K562 (cell line): Measurements from ENCODE around the gene IL17RB. TPM values are rescaled to one million over a fixed set of nuclear protein-coding genes. Genes with fewer than 3 reads are reported as not detected.

Experiments used
- ATAC-seq: fragments of 200-7000 bp; cut with Tn5 transposase; 3 replicates; pipeline ENCODE4 v1.9.1; 2020; ENCODE audit warnings: moderate library complexity
- BruUV-seq: library from RNA; stranded (reverse); fragments of 400-500 nt; replicated peaks from 2 replicates; lab custom pipeline; 2021; lab: Mats Ljungman, UMichigan
- CTCF ChIA-PET: fragments of 300-600 bp; formaldehyde crosslinking; extraction: SDS; loops from one replicate; lab custom pipeline; 2021; ENCODE audit warnings: low intra/inter-chr PET ratio; lab: Yijun Ruan, JAX
- POLR2A ChIA-PET: fragments of 300-600, 350-650 bp; sonication (Branson Sonifier 250); formaldehyde crosslinking; extraction: SDS; loops from one replicate; lab custom pipeline; 2021; ENCODE audit warnings: antibody characterized with exemption, inconsistent platforms; lab: Yijun Ruan, JAX
- DNase-seq, 4 experiments: peaks; one replicate each; pipeline versions ENCODE4 v3.0.0 to v3.0.0-alpha.2; 2011 to 2018; ENCODE audit warnings: low spot score in 3 of 4, mixed read lengths in 3 of 4; ENCODE audit errors: extremely low read depth in 1 of 4
- FAIRE-seq: peaks from 2 replicates; lab custom pipeline; 2011; peaks lifted over from hg19 to GRCh38; lab: Jason Lieb, UNC
- H2AFZ ChIP-seq: 2 replicates; pipeline ENCODE4 v1.6.0; 2011; ENCODE audit warnings: low read depth, low read length, control low read depth, inconsistent platforms
- H3K27ac ChIP-seq: fragments of 200-600 bp; 3 replicates; pipeline ENCODE4 v1.8.0; 2011; ENCODE audit warnings: low read depth, mild to moderate bottlenecking, control low read depth, inconsistent platforms, low read length, moderate library complexity, mixed read lengths; ENCODE audit errors: extremely low read depth
- H3K27me3 ChIP-seq, 2 experiments: fragments of 300-600 bp in 1 of 2; 2 replicates in 1 of 2; 3 replicates in 1 of 2; pipeline versions ENCODE4 v1.6.0 to v1.8.0; 2011; ENCODE audit warnings: inconsistent platforms in 2 of 2, low read length in 2 of 2, mild to moderate bottlenecking in 1 of 2, mixed read lengths in 1 of 2, moderate library complexity in 1 of 2; ENCODE audit not compliant: control insufficient read depth in 2 of 2, insufficient read depth in 2 of 2
- H3K36me3 ChIP-seq: fragments of 300-600 bp; 3 replicates; pipeline ENCODE4 v1.8.0; 2011; ENCODE audit warnings: mild to moderate bottlenecking, low read length, inconsistent platforms; ENCODE audit not compliant: control insufficient read depth, insufficient read depth
- H3K4me1 ChIP-seq, 2 experiments: fragments of 200-600 bp in 1 of 2; replicated peaks in 1 of 2; 2 replicates in 1 of 2; 3 replicates in 1 of 2; pipeline versions ENCODE4 v1.5.1 to v1.8.0; 2011; ENCODE audit warnings: inconsistent platforms in 2 of 2, low read length in 2 of 2, mild to moderate bottlenecking in 1 of 2, mixed read lengths in 1 of 2, moderate library complexity in 1 of 2; ENCODE audit not compliant: control insufficient read depth in 2 of 2, insufficient read depth in 2 of 2
- H3K4me2 ChIP-seq: 2 replicates; pipeline ENCODE4 v1.6.1; 2011; ENCODE audit warnings: low read length, control low read depth, inconsistent platforms, mixed read lengths; ENCODE audit not compliant: insufficient read depth
- H3K4me3 ChIP-seq: fragments of 200-600 bp; sonication (generic), shearing (Covaris generic); 2 replicates; pipeline ENCODE4 v1.5.1; 2016; ENCODE audit warnings: control low read depth, inconsistent platforms
- H3K79me2 ChIP-seq: fragments of 200-600 bp; 3 replicates; pipeline ENCODE4 v1.8.0; 2011; ENCODE audit warnings: low read length, inconsistent platforms; ENCODE audit not compliant: control insufficient read depth, insufficient read depth
- H3K9ac ChIP-seq, 2 experiments: 2 replicates each; pipeline versions ENCODE4 v1.6.0 to v1.6.1; 2011; ENCODE audit warnings: low read depth in 2 of 2, low read length in 2 of 2, control low read depth in 1 of 2, inconsistent platforms in 1 of 2, mild to moderate bottlenecking in 1 of 2, mixed read lengths in 1 of 2; ENCODE audit not compliant: insufficient read depth in 1 of 2
- H3K9me1 ChIP-seq: one replicate; pipeline ENCODE4 v1.6.0; 2011; ENCODE audit warnings: inconsistent platforms, mild to moderate bottlenecking, low read length, moderate library complexity; ENCODE audit not compliant: control insufficient read depth, insufficient read depth
- H3K9me3 ChIP-seq: replicated peaks from 2 replicates; pipeline ENCODE4 v1.5.1; 2011; ENCODE audit warnings: low read depth, low read length, inconsistent platforms; ENCODE audit not compliant: control insufficient read depth, insufficient read depth
- H4K20me1 ChIP-seq: replicated peaks from 2 replicates; pipeline ENCODE4 v1.6.1; 2011; ENCODE audit warnings: low read length, inconsistent platforms, mixed read lengths; ENCODE audit not compliant: control insufficient read depth, insufficient read depth
- ETV6 ChIP-seq, 3 experiments: fragments of 150-350 bp in 1 of 3; sonication (generic) in 1 of 3; formaldehyde crosslinking in 1 of 3; IDR thresholded peaks; 2 replicates each; pipeline versions ENCODE4 v1.6.1 to v1.8.0; 2014 to 2022; ENCODE audit warnings: borderline replicate concordance in 2 of 3, low read depth in 2 of 3, antibody characterized with exemption in 1 of 3, low read length in 1 of 3, mild to moderate bottlenecking in 1 of 3, missing genetic modification reagents in 1 of 3
- FOXO4 ChIP-seq: fragments of 450-650 bp; formaldehyde crosslinking; IDR thresholded peaks from 2 replicates; pipeline ENCODE4 v1.4.0; 2020; ENCODE audit warnings: mild to moderate bottlenecking, moderate library complexity
- HMBOX1 ChIP-seq: sonication (generic); IDR thresholded peaks from 2 replicates; pipeline ENCODE4 v1.6.1; 2016
- POLR3A ChIP-seq: IDR thresholded peaks from 2 replicates; pipeline ENCODE4 v1.6.1; 2011; ENCODE audit warnings: borderline replicate concordance, mild to moderate bottlenecking, moderate library complexity; ENCODE audit not compliant: insufficient read length, insufficient read depth; ENCODE audit errors: extremely low read depth
- RHOXF2B ChIP-seq: fragments of 250-450 bp; sonication (Bioruptor Pico); conservative IDR thresholded peaks from 2 replicates; pipeline ENCODE4 v1.5.1; 2021
- STAT5B ChIP-seq: fragments of 250-450 bp; sonication (Bioruptor Pico); IDR thresholded peaks from 2 replicates; pipeline ENCODE4 v1.8.0; 2021; ENCODE audit warnings: mild to moderate bottlenecking, inconsistent platforms
- TAL1 ChIP-seq: fragments of 450-650 bp; IDR thresholded peaks from 2 replicates; pipeline ENCODE4 v1.6.1; 2016; ENCODE audit warnings: mild to moderate bottlenecking
- ZNF133 ChIP-seq: fragments of 250-450 bp; sonication (Bioruptor Pico); IDR thresholded peaks from 2 replicates; pipeline ENCODE4 v1.4.0; 2020; ENCODE audit warnings: mild to moderate bottlenecking
- ZNF274 ChIP-seq: IDR thresholded peaks from 2 replicates; pipeline ENCODE4 v1.6.1; 2011; ENCODE audit warnings: low read depth, mild to moderate bottlenecking, low read length, moderate library complexity, borderline replicate concordance
- WGBS: fragments of 100-300 bp; shearing (Covaris generic); methylation state at CpG from one replicate; pipeline ENCODE4 v1.1.6; 2016; ENCODE audit warnings: low coverage, mixed read lengths; ENCODE audit not compliant: insufficient coverage; ENCODE audit errors: missing lambda C conversion rate; 5-methylcytosine and 5-hydroxymethylcytosine counted together
- in situ Hi-C: fragments of 300-500 bp; cut with MboI; formaldehyde crosslinking; loops from 4 replicates; pipeline ENCODE4 v1.15.0; 2018; ENCODE audit warnings: inconsistent platforms, mixed read lengths
- intact Hi-C: fragments of 100-400 bp; cut with micrococcal nuclease; formaldehyde crosslinking; loops from 2 replicates; pipeline ENCODE4 v1.14.2; 2022
- polyA plus RNA-seq, 8 experiments: library from polyadenylated mRNA; depleted of rRNA in 4 of 8; stranded (reverse) in 5 of 8; unstranded in 3 of 8; fragments of >200 nt; fragmentation: Nextera tagmentation in 2 of 8; fragmentation: Illumina TruSeq in 1 of 8; extraction: Ambion mirVana in 2 of 8; extraction: Trizol in 1 of 8; gene quantifications; 2 replicates each; pipeline versions ENCODE4 v1.2.1 to v1.2.3, GENCODE V29; 2011 to 2014; ENCODE audit warnings: inconsistent platforms in 1 of 8, missing spikeins in 1 of 8
- total RNA-seq, 7 experiments: library from RNA; depleted of rRNA in 6 of 7; stranded (reverse); fragments of >200 nt in 6 of 7; fragmentation: Illumina TruSeq in 2 of 7; extraction: Trizol in 2 of 7; gene quantifications; 2 replicates each; pipeline versions ENCODE4 v1.2.1 to v1.2.3, GENCODE V29; 2011 to 2021; ENCODE audit warnings: low replicate concordance in 1 of 7

Gene IL17RB
- total and polyA plus RNA-seq, 9 of the 15 experiments (the other 6 are each of a cell fraction or from before 2014, with no cell fraction given): 1.1 to 4.1 (median 1.7) TPM

GRCh38 chr3:53859178-53859577, 12.8 kb downstream of the IL17RB start:
- H3K4me3 ChIP-seq: no peak overlapping the region
- H3K4me2 ChIP-seq: no peak overlapping the region
- H3K36me3 ChIP-seq: 0 out of 3 replicates have a peak, but pooled peaks cover 8% of the 10 kb centered on the region
- peaks cover 0 to 8% of the 10 kb centered on the region in 2 experiments; a peak in 1 of 5 replicates for H3K27me3 ChIP-seq
- no TSS peak for BruUV-seq
- no peaks in the 10 kb centered on the region for H3K9me1 ChIP-seq
- FAIRE-seq: no peak
- H3K9me3 ChIP-seq: no peaks in the 10 kb centered on the region
- H3K79me2 ChIP-seq: no peaks in the 10 kb centered on the region
- no peak overlapping the region for H2AFZ ChIP-seq
- H3K4me1 ChIP-seq: no peaks in the 10 kb centered on the region
- TF ChIP-seq TAL1 (no peak), STAT5B (no peak), ETV6 (IDR thresholded peaks at IDR 0.05; ENCODE audit: borderline replicate concordance in 1 of 2, low read depth in 2 of 2, low read length in 1 of 2) (no peak), ETV6 (CRISPR knock-in tag; IDR thresholded peaks at IDR 0.05; ENCODE audit: borderline replicate concordance) (no peak)
- in situ Hi-C loops: no loop called here
- H4K20me1 ChIP-seq: no peaks in the 10 kb centered on the region
- no peak for ATAC-seq
- intact Hi-C loops: no loop called here
- no peak for DNase-seq
- H3K27ac ChIP-seq: no peak overlapping the region
- 97% methylated on average over 6 of the region's 6 CpGs for WGBS
- CTCF ChIA-PET: no interaction called here
- POLR2A ChIA-PET: interaction anchor here (0.6 kb wide), 2 partner anchors 12 to 126 kb away, joined by 3 read pairs; no protein-coding TSS in a partner anchor
- H3K9ac ChIP-seq: no peak overlapping the region

GRCh38 chr3:53860196-53860595, 13.8 kb downstream of the IL17RB start:
- DNase-seq: no peak
- ATAC-seq: no peak
- Histone ChIP-seq H3K4me2 (no peak overlapping the region), H3K9ac (no peak overlapping the region), H3K79me2 (no peaks in the 10 kb centered on the region), H3K27ac (no peak overlapping the region), H3K9me3 (no peaks in the 10 kb centered on the region), H2AFZ (no peak overlapping the region), H3K27me3 (peaks cover 0 to 8% of the 10 kb centered on the region in 2 experiments; a peak in 1 of 5 replicates), H3K9me1 (no peaks in the 10 kb centered on the region), H3K4me1 (no peaks in the 10 kb centered on the region), H4K20me1 (no peaks in the 10 kb centered on the region), H3K36me3 (peaks cover 15% of the 10 kb centered on the region; the same call in 1 of the 3 replicates), H3K4me3 (no peak overlapping the region)
- in situ Hi-C loops (no loop called here), intact Hi-C loops (no loop called here)
- TF ChIP-seq HMBOX1 (no peak), FOXO4 (CRISPR knock-in tag) (no peak), ZNF133 (CRISPR knock-in tag) (no peak), POLR3A (no peak), RHOXF2B (CRISPR knock-in tag) (no peak), ZNF274 (no peak)
- CTCF ChIA-PET: no interaction called here
- POLR2A ChIA-PET: interaction anchor here (0.8 kb wide), 1 partner anchor 14 kb away, joined by 4 read pairs; no protein-coding TSS in a partner anchor
- BruUV-seq: no TSS peak
- FAIRE-seq: no peak
- WGBS: 67% methylated on average over 4 of the region's 4 CpGs
